GM19035 (cell line): Measurements from ENCODE around the gene CAMTA1.

ENCODE experiments used
- ATAC-seq: cut with Tn5 transposase; IDR thresholded peaks from one replicate; pipeline ENCODE4 v1.9.1; 2021; ENCODE audit not compliant: unreplicated experiment

CAMTA1 gene

GRCh38 chr1:7610106-7610731, 825.0 kb downstream of the CAMTA1 start:
- ATAC-seq, result no peak

DNA sequence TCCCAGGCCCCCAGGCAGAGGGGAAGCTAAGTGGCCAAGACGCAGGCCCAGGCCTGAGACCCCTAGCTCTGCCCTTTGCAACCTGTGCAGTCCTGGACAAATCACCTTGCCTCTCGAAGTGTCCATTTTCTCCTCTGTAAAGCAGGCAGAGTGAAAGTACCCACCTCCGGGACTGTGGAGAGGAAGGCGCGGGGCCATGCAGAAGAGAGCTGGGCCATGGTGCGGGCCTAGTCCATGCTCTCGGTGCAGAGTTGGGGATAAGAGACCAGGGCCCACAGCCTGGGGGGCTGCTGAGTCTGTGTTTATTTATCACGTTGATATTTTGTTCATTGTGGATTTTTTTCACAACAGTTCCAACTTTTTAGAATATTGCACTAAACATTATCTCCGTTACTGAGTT, 825.7 kb downstream of the CAMTA1 start:
- ATAC-seq, result no peak

DNA sequence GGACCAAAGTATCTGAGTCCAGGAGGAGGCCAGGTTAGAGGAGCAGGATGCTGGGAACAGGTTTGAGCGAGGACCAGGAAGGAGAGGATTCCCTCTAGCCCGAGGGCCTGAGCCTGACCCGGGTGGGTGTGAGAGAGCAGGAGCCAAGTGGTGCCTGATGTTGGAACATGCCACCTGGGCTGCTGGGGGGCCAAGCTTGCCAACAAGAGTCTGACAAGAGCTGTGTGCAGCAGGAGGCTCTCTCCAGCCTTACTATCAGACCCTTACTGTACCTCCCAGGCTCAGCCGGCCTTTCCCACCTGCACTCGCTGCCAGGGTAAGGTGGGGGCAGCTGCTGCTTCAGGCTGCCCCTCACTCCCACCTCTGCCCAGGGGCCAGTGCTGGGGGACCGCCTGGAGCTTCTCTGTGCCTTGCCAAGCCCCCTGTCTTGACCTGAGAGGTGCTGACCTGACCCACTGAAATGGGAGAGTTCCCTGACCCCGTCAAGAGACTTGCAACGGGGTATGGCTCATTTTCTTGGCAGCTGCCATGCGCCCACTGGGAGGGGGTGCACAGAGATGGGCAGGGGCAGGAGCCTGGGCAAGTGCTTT, 826.3 kb downstream of the CAMTA1 start:
- no peak for ATAC-seq

DNA sequence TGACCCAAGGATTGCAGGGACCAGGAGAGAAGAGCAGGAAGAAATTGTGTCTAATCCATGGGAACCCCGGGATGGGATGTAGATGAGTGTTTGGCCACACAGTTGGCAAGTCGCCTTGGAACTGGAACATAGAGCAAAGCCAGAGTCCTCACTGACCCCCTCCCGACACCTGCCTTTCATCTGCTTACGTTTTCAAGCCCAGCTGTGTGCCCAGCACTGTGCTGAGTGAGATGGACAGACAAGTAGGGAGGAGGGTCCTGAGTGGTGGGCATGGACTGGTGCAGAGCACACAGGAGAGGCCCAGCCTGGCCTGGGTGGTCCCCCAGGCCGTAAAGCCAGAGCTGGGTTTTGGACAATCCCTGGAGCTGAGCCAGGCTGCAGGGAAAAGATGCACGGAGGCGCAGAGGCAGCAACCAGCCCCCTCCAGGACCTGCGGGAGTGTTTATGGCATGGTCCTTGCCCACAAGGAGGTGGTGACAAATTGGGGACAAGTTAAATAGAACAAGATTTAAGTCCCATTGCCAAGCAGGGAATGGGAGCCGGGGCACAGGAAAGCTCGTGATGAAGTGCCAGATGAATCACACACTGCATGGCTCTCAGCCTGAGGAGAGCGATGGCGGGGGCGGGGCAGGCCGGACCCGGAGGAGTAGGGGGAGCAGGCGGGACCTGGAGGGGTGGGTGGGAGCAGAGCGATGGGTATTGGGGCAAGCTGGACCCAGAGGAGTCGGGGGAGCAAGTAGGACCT, 828.0 kb downstream of the CAMTA1 start:
- no peak for ATAC-seq

DNA sequence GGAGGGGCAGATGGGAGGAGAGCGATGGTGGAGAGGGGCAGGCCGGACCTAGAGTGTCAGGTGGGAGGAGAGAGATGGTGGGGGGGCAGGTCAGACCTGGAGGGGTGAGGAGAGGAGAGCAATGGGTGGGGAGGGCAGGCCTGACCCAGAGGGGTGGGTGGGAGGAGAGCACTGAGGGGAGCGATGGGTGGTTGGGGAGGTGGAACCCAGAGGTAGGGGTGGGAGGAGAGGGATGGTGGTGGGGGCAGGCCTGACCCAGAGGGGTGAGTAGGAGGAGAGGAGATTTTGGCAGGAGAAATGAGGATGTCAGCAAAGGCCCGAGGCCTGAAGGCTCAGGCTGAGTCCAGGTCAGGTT, 828.6 kb downstream of the CAMTA1 start:
- ATAC-seq, result no peak

GRCh38 chr1:7614576-7615074, 829.4 kb downstream of the CAMTA1 start:
- ATAC-seq, result no peak

DNA sequence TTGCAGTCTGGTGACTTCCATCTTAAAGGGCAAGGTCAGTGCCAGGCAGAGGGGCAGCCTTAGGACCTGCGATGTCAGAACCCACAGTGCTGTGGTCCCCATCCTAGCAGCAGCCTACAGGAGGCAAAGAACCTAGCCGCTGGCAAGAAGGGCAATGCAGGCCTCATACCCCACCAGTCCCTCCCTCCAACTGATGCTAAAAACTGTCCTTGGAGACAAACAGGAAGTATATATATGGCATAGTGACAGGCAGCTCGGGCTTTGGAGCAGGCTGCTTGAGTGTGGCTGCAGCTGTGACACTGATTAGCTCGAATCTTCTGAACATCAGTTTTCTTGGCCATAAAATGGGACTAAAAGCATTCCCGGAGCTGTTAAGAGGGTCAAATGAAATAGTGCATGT, 829.9 kb downstream of the CAMTA1 start:
- no peak for ATAC-seq

GRCh38 chr1:7616076-7616832, 831.0 kb downstream of the CAMTA1 start:
- no peak for ATAC-seq

DNA sequence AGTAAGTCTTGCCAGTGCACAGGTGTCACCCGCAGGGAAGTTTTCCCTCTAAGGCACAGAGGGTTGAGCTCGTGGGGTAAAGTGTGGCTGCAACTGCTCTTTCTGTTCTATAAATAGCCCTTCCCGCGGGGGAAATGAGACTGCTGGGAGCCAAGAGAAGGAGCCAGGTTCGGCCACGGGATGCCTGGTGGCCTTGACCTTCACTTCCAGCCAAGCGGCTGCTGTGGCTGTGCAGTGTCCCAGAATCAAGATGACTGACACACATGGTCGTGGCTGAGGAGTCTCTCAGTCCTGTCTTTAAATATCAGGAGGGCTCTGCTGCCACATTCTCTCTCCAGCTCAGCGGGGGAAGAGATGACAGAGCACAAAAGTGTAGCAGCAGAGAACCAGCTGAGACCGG, 831.7 kb downstream of the CAMTA1 start:
- ATAC-seq, result no peak

DNA sequence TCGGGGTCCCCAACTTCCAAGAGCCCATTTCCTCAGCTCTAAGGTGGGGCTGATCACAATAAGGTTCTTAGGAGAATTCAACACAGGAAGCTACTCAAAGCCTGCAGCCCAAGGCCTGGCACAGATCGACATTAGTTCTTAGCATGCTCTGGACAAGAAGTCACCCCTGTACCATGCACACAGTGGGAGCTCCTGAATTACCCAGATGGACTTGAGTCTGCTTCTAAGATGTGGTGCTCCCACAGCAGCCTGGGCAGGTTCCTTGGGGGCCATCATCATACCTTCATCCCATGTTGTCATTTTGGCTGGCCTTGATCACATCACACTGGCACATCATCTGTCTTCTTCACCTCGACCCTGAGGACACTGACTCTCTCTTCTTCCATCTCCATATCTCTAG, 832.6 kb downstream of the CAMTA1 start:
- ATAC-seq, result no peak

- ATAC-seq, result no peak
These were observed 834.9 kb downstream of the CAMTA1 start for GRCh38 chr1:7620196-7620595.

- no peak for ATAC-seq
These were observed 836.3 kb downstream of the CAMTA1 start for GRCh38 chr1:7621334-7622219.

DNA sequence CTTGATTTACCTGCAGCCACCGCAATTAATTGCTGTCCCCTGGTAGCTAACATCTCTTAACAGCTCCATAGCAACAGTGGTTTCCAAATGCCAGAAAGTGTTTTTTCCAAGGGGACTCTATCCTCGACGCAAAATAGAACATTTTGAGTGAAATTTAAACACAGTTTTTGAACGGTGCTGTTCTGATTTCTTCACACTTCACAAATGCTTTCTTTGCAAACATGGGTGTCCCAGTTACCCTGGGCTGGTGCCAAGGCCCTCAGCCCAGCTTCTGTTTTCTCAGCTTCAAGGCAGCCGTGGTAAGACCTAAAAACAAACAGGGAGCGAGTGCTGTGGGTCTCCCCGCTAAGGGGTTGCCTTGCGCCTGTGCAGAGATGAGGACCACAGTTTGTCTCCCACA, 838.6 kb downstream of the CAMTA1 start:
- no peak for ATAC-seq

GRCh38 chr1:7624791-7625355, 839.6 kb downstream of the CAMTA1 start:
- no peak for ATAC-seq

- no peak for ATAC-seq
These were observed 840.1 kb downstream of the CAMTA1 start for GRCh38 chr1:7625401-7625800.

- ATAC-seq, result no peak
These were observed 843.0 kb downstream of the CAMTA1 start for GRCh38 chr1:7628273-7628672.

GRCh38 chr1:7629011-7629410, 843.8 kb downstream of the CAMTA1 start:
- ATAC-seq, result no peak

DNA sequence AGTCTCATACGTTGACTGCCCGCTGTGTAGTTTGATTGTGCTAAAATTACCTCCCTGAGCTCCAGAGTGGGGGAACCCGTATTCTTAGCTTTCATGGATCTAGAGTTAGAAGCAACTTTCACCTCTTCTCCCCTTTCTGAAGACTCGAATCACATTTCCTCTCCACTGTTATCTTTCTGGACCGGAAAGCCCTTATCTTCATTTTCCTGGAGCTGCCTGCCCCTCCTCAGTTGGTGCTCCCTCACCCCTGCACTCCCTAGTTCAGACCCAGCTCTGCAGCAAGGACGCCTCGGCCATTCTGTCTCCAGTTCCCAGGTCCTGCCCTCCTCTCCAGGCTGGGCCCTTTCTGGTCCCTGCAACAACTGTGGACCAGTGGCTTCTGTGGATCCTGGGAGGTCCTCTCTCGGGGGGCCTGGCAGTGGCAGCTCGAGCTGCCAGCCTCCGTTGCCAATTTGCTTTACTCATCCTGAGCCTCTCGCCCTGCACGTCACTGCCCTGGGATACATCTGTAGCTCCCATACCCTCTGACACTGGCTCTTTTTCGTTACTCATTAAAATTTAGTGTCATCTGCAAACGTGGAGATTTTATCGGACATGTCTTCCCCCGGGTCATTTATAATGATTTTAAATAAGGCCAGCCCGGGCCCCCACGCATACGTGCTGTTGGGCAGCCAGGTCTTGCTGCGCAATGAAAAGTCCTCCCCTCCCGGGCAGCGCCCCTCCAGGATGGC, 844.4 kb downstream of the CAMTA1 start:
- ATAC-seq, result no peak

DNA sequence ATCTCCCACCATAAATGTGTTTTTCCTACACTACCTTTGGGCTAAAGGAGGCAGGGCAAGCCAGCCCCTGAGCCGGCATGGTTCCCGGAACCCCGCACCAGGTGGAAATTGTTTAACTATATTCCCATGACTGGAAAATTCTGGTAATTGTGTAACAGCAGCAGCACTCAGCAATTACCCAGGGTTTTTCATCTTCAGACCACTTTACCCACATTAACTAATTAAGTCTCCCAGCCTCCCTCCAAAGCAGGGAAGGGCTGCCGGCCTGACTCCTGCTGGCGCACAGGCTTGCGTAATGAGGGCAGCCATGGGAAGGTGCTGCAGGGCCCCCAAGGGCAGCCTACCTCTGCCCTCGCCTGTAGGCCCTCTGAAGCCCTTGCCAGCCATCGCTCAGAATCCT, 845.1 kb downstream of the CAMTA1 start:
- ATAC-seq, result no peak

DNA sequence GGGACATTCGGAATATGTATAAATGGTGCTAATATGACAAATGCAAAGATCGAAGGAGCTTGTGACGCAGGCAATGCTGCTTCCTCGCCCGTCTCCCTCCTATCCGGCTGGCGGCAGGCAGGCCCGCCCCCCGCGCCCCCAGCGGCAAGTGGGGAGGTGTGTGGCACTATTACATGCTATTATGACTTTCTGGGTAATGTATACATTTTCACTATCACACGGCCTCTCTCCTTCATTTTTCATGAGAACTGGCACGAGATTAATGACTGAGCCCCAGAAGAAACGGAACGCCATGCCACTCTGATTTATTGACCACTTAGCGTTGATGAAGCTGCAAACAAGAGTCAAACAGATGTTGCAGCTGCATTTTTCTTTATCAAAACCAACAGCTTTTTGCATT, 846.9 kb downstream of the CAMTA1 start:
- ATAC-seq, result no peak
